ENCODE results near the gene TXNDC5.
A peak's percentile ranks its signal among the peaks of the same experiment; 100 is the strongest.

TXNDC5 gene

DNA sequence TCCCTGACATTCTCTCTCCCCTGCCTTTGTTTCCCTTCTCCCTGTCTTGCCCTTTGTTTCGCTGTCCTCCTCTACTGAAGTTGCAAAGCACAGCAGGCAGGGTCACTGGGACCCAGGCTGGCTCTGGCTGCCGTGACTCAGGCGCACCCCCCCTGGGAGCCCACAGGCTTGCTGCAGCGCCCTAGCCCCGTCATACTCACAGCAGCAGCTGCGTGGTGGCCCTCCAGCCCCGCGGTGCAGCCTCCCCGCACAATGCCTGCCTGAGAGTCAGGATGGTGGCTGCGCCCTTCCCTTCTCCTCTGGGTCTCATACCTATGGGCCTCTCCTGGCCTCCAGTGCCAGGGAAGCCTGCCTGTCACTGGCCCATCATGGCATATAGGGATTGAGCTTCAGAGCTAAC, 41.7 kb downstream of the TXNDC5 start:
- ATAC-seq = no peak
- Mint-ChIP-seq H3K4me1 (no peaks in the 10 kb centered on the region), H3K4me3 (no peak overlapping the region), H3K27ac (no peak overlapping the region), H3K36me3 (no peaks in the 10 kb centered on the region), H3K9me3 (peaks cover 2% of the 10 kb centered on the region)
- DNase-seq (ENCODE audit: low spot score in 2 of 2) = no peak

DNA sequence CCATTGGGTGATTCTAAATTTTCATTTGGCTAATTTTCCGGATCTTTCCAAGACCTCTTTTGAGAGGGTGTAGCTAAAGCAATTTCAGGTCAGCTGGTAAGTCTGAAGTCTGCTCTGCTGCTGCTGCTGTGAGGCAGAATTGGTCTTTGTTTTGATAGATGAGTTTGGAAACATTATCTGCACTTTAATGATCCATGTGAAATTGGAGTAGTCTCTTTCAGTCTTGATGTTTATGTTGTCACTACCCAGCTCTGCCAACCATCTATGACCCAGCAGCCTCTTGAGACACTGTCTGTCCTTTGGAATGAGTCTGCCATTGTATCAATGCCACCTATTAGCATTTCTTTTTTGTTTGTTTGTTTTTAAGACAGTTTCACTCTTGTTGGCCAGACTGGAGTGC, 44.1 kb downstream of the TXNDC5 start:
- no peaks in the 10 kb centered on the region for H3K9me3 Mint-ChIP-seq
- DNase-seq (ENCODE audit: low spot score in 2 of 2) (no peak), ATAC-seq (no peak)
- no peaks in the 10 kb centered on the region for H3K36me3 Mint-ChIP-seq
- H3K4me3 Mint-ChIP-seq = no peak overlapping the region
- no peak overlapping the region for H3K27ac Mint-ChIP-seq
- no peaks in the 10 kb centered on the region for H3K4me1 Mint-ChIP-seq

DNA sequence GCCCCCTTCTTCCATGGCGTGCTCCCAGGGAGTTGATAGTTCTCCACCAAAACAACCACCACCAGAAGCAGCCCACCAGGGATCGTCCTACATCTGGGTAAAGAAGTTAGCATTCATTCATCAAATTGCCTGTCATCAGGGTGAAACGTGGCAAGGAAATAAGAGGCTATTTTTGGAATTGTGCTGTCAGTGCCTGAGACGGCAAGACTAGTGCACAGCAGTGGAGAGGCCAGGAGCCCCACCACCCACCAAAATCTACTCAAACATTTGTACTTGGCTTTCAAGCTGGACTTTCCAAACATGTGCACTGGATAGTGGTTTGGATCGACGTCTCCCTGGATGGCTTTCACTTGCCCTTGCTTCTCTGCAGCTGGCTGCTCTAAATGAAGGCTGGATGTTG, 44.8 kb downstream of the TXNDC5 start:
- Mint-ChIP-seq H3K27ac (no peak overlapping the region), H3K36me3 (no peaks in the 10 kb centered on the region), H3K4me3 (no peak overlapping the region), H3K9me3 (no peaks in the 10 kb centered on the region), H3K4me1 (no peaks in the 10 kb centered on the region)
- ATAC-seq = no peak
- DNase-seq (ENCODE audit: low spot score in 2 of 2) = no peak

DNA sequence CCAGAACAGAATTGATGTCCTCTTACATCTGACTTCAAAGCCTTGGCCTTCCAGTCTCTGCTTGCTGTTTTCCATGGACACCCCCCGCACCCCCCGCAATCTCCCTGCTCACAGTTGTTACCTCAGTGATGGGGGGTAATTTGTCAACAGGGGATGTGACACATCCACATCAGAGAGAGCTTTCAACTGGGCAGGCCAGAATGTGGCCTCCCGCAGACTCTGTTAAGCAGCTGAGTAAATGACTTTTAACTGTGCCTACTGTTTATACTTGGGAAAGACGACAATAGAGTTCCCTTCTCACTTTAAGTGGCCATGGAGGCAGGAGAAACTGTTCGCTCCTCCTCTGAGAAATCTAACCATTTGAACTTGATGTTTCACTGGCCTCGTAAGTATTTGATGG, 51.0 kb downstream of the TXNDC5 start:
- no peak overlapping the region for H3K4me3 Mint-ChIP-seq
- no peak for DNase-seq (ENCODE audit: low spot score in 2 of 2)
- H3K9me3 Mint-ChIP-seq = no peaks in the 10 kb centered on the region
- no peak for ATAC-seq
- no peak overlapping the region for H3K27ac Mint-ChIP-seq
- no peaks in the 10 kb centered on the region for H3K36me3 Mint-ChIP-seq
- H3K4me1 Mint-ChIP-seq = no peaks in the 10 kb centered on the region

DNA sequence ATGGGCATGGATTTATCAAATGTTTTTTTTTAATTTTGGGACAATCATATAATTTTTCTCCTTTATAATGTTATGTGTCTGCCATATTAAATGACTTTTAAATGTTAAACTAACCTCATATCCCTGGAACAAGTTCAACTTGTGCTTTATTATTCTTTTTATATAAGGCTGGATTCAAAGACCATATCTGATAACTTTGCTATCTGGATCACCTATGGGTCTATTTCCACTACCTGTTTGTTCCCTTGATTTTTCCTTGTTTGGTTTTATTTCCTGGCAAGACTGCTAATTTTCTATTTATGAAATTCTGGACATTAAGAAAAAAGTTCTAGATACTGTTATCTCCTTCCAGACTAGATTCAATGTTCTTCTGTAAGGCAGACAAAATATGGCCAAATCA, 58.8 kb downstream of the TXNDC5 start:
- no peak for DNase-seq (ENCODE audit: low spot score in 2 of 2)
- no peaks in the 10 kb centered on the region for H3K4me1 Mint-ChIP-seq
- ATAC-seq = no peak
- no peak overlapping the region for H3K4me3 Mint-ChIP-seq
- no peaks in the 10 kb centered on the region for H3K36me3 Mint-ChIP-seq
- H3K9me3 Mint-ChIP-seq = peaks cover 3% of the 10 kb centered on the region
- no peak overlapping the region for H3K27ac Mint-ChIP-seq

DNA sequence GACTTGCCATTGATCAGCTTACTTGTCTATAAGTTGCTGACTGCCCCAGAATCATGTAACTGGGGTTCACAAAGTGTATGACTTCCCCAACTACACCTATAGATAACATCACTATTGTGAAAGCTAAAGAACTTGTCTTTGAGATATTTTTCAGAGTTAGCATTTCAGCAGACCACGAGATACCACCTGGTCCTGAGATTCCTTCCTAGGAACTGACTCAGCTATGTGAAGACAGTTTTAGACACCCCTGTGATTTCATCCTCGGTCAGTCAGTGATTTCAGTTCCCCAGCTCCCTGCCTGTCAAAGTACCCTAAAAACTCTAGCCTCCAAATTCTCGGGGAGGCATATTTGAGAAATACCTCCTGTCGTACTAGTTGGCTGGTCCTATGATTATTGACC, 62.4 kb downstream of the TXNDC5 start:
- Mint-ChIP-seq H3K4me3 (no peak overlapping the region), H3K36me3 (no peaks in the 10 kb centered on the region), H3K27ac (no peak overlapping the region), H3K9me3 (peaks cover 3% of the 10 kb centered on the region), H3K4me1 (no peaks in the 10 kb centered on the region)
- no peak for ATAC-seq
- no peak for DNase-seq (ENCODE audit: low spot score in 2 of 2)

DNA sequence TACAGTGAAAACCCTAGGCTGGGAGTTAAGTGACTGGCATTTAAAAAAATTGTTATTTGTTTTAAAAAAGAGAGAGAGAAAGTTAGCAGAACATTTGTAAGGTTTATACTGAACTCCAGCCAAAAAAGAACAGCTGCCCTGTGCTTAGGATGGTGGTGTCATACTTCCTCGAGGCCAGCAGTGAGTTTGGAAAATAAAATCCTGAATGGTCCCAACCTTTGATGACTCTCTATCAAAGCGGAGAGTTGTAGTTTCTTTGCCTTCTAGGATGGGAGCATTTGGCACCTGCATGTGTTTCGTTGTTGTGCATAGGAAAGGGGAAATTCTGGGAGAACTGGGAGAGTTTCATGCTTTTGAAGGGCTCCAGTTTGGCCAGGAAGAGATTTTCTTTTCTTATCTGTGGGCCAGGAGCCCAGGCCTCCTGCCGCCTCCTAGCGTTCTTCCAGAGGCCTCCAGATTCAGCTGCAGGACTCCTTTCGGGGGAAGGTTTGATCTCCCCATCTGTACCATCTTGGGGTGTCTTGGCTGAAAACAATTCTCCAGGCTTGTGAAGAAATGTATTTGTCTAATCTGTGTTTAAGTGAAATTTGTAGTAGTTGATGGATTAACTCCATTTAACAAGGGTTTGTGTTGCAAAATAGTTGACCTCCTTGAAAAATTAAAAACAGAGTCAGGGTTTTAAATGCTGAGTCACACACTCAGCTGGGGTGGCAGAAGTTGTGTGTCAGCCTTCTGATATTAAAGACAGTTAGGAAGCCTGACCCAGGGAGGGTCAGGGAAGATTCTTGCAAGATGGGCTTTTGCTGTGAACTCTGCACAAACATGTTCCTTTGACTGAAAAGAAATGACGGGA, 63.4 kb downstream of the TXNDC5 start:
- Mint-ChIP-seq H3K4me1 (no peaks in the 10 kb centered on the region), H3K9me3 (peaks cover 3% of the 10 kb centered on the region), H3K36me3 (no peaks in the 10 kb centered on the region), H3K27ac (no peak overlapping the region), H3K4me3 (no peak overlapping the region)
- ATAC-seq (no peak), DNase-seq (ENCODE audit: low spot score in 2 of 2) (no peak)

DNA sequence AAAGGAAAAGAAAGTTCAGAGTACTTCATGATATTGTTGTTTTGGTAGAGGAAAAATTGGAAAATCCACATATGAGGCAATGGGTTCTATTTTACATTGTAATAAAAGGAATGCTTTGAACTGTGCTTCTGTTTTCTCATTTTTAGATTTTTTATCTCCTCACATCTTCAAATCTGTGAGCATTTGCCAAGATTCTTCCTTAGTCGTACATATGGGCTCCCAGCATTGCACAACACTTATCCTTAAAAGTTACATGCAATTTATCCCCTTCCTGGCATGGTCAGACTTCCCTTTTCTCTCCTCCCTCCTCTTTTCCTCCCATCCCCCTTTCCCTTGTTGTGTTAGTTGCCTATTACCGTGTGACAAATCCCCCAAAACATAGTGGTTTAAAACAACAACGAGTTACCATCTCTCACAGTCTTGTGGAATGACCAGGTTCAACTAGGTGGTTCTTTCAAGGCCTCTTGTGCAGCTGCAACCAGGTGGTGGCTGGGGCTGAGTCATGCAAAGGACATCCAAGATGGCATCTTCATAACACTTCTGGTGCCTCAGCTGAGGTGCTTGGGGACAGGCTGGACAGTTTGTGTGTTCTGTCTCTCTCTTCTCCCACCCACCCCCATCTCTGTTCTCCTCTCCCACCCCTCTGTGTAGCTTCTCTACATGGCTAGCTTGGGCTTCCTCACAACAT, 68.7 kb downstream of the TXNDC5 start:
- H3K4me3 Mint-ChIP-seq = no peak overlapping the region
- H3K4me1 Mint-ChIP-seq = no peaks in the 10 kb centered on the region
- H3K36me3 Mint-ChIP-seq = no peaks in the 10 kb centered on the region
- ATAC-seq (no peak), DNase-seq (ENCODE audit: low spot score in 2 of 2) (no peak)
- no peak overlapping the region for H3K27ac Mint-ChIP-seq
- no peaks in the 10 kb centered on the region for H3K9me3 Mint-ChIP-seq

DNA sequence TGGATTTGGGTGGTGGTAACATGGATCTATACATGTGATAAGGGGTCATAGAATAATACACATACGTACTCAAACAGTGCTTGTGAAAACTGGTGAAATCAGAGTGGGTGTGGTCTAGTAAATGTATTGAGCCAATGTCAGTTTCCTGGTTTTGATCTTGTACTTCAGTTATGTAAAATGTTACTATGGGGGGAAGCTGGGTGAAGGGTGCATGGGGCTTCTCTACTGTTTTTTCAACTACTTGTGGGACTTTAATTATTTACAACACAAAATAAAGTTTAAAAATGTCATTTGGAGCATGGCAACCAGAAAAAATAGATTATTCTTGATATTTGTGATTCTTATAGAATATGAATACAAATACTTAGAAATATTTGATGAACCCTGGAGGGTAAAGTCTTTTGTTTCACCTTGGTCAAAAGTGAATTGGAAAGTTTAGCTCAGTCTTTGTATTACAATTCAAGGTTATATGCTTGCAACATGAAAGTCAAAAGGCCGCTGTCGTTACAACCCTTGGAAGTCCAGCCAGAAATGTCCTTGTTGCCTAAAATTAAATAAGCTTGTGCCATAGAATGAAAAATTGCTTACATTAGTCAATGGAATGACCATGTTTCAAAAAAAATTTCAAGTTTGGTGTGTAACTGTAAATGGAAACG, 74.1 kb downstream of the TXNDC5 start:
- DNase-seq (ENCODE audit: low spot score in 2 of 2) (no peak), ATAC-seq (no peak)
- Mint-ChIP-seq H3K4me3 (no peak overlapping the region), H3K4me1 (no peaks in the 10 kb centered on the region), H3K27ac (no peak overlapping the region), H3K36me3 (no peaks in the 10 kb centered on the region), H3K9me3 (no peaks in the 10 kb centered on the region)

DNA sequence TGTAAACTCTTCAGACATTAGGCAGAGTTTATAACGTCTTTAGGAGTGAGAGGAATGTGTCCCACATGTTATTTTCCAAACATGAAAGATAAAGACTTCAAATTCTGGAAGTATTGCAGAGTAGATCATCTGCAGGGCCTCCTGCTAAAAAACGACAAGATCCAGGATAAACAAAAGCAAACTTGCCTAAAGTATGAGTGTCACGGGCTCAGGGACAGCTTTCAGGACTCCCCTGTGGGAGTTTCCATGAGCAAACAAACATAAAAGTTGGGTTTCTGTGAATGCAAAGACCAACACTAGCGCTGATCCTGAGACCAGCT, 76.9 kb downstream of the TXNDC5 start:
- DNase-seq (ENCODE audit: low spot score in 2 of 2) = no peak

DNA sequence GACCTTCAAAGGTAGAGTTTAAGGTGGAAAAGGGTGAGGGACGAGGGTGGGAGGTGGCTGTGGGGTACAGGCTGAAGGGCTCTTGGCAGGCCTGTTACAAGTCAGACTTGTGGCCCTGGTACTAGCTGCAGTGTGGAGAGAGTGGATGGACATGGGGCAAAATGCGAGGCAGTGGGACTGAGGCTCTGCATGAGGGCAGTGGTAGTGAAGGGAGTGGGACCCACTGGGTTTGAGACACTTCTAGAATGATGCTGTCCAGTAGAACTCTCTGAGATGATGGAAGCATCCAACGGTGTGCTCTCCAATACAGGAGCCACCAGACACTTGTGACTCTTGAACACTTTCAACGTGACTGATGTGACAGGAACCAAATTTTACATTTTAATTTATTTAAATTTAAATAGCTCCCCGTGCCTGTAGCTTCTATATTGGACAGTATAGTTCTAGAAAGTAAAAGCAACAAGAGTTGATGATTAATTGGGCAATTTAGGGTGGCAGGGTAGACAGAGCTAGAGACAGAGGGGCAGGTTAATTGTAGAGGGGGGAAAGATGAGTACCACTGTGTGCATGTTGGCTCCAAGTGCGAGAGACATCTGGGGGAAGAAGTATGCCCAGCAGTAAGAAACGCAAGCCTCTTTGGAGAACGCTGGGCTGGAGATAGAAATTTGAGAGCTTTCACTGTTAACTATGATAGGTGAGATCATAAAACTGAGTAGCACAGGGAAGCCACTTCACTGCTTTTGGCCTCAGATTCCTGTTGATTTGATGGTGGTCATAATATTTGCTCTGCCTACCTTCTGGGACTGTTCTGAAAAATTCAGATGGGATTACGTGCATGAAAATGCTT, 77.5 kb downstream of the TXNDC5 start:
- H3K4me1 Mint-ChIP-seq = no peaks in the 10 kb centered on the region
- peak; percentile 21 for ATAC-seq
- H3K4me3 Mint-ChIP-seq = no peak overlapping the region
- DNase-seq (ENCODE audit: low spot score in 2 of 2) = no peak
- H3K9me3 Mint-ChIP-seq = no peaks in the 10 kb centered on the region
- H3K27ac Mint-ChIP-seq = no peak overlapping the region
- H3K36me3 Mint-ChIP-seq = no peaks in the 10 kb centered on the region

More for the DNA sequence above, 76.9 kb downstream of the TXNDC5 start:
- no peaks in the 10 kb centered on the region for H3K4me1 Mint-ChIP-seq
- H3K4me3 Mint-ChIP-seq = no peak overlapping the region
- no peak overlapping the region for H3K27ac Mint-ChIP-seq
- no peak for ATAC-seq
- H3K36me3 Mint-ChIP-seq = no peaks in the 10 kb centered on the region
- no peaks in the 10 kb centered on the region for H3K9me3 Mint-ChIP-seq
